Raji (cell line): ENCODE results near the gene TMEM53.

Experiments
- POLR2A ChIP-seq: IDR thresholded peaks from 2 replicates; pipeline ENCODE4 v1.6.1; 2011; ENCODE audit warnings: low read depth, low read length, control low read depth; ENCODE audit not compliant: insufficient read depth

The TMEM53 gene

GRCh38 chr1:44645476-44646244 is 28.6 kb downstream of the TMEM53 start:
- TF ChIP-seq POLR2A, result no peak

GRCh38 chr1:44644806-44645205 is 29.5 kb downstream of the TMEM53 start:
- no peak for TF ChIP-seq POLR2A

- TF ChIP-seq POLR2A, result no peak
Observed at GRCh38 chr1:44643721-44644334, 30.5 kb downstream of the TMEM53 start.

- no peak for TF ChIP-seq POLR2A
Observed at GRCh38 chr1:44642925-44643324, 31.4 kb downstream of the TMEM53 start.

GRCh38 chr1:44642255-44642654 is 32.0 kb downstream of the TMEM53 start:
- no peak for TF ChIP-seq POLR2A

GRCh38 chr1:44641126-44642102 is 32.9 kb downstream of the TMEM53 start:
- TF ChIP-seq POLR2A, result no peak

GRCh38 chr1:44640200-44640853 is 34.0 kb downstream of the TMEM53 start:
- TF ChIP-seq POLR2A, result no peak

GRCh38 chr1:44637702-44638411 is 36.4 kb downstream of the TMEM53 start:
- TF ChIP-seq POLR2A, result no peak

GRCh38 chr1:44636688-44637598 is 37.3 kb downstream of the TMEM53 start:
- TF ChIP-seq POLR2A, result no peak

- TF ChIP-seq POLR2A, result no peak
Observed at GRCh38 chr1:44636083-44636687, 38.1 kb downstream of the TMEM53 start.

- no peak for TF ChIP-seq POLR2A
Observed at GRCh38 chr1:44635439-44635838, 38.8 kb downstream of the TMEM53 start.

GRCh38 chr1:44634606-44635189 is 39.6 kb downstream of the TMEM53 start:
- no peak for TF ChIP-seq POLR2A

GRCh38 chr1:44632598-44632997 is 41.7 kb downstream of the TMEM53 start:
- TF ChIP-seq POLR2A, result 0 out of 2 replicates have a peak, but pooled peaks have one; percentile 3
